ENCODE measurements around the gene PCK1.

- TF ChIP-seq CTCF (IDR thresholded peaks at IDR 0.05) (no peak), SIN3A (IDR thresholded peaks at IDR 0.05; ENCODE audit: borderline replicate concordance, insufficient read depth, low read depth, low read length) (no peak)
Measured at GRCh38 chr20:57592263-57593092, 31.6 kb downstream of the PCK1 start.

Data from Panc1 (cell line).